ENCODE data around the gene AP5S1.
"Not testable (repeated sequence)": the region's sequence is repeated elsewhere in the genome, so short reads cannot be mapped to it uniquely, and the experiment has no call there.

The AP5S1 gene

GRCh38 chr20:3812975-3813847, 7.1 kb upstream of the AP5S1 start:
- DNase-seq = no peak

DNA sequence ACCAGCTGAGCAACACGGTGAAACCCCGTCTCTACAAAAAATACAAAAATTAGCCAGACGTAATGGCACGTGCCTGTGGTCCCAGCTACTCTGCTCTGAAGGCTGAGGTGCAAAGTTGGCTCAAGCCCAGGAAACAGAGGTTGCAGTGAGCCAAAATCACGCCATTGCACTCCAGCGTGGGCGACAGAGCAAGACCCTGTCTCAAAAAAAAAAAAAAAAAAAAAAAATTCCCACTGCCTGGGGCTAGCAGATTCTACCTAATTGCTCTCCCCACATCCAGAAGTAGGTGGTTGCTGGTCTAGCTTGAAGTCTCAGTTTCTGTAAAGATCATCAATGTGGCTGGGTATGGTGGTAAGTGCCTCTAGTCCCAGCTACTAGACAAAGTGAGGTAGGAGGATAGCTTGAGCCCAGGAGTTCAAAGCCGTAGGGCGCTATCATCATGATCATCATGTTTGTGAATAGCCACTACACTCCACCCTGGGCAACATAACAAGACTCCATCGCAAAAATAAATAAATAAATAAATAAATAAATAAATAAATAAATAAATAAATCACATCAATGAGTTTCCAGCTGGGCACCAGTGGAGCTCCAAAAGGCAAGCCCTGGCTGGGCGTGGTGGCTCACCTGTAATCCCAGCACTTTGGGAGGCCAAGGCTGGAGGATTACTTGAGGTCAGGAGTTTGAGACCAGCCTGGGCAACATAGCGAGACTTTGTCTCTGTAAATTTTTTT, 6.3 kb upstream of the AP5S1 start:
- DNase-seq = no peak

- DNase-seq = no peak
Observed at GRCh38 chr20:3814928-3815495, 5.3 kb upstream of the AP5S1 start.

GRCh38 chr20:3815703-3816315, 4.5 kb upstream of the AP5S1 start:
- DNase-seq = no peak

- DNase-seq = no peak
Observed at GRCh38 chr20:3818155-3819151, 1.9 kb upstream of the AP5S1 start.

DNA sequence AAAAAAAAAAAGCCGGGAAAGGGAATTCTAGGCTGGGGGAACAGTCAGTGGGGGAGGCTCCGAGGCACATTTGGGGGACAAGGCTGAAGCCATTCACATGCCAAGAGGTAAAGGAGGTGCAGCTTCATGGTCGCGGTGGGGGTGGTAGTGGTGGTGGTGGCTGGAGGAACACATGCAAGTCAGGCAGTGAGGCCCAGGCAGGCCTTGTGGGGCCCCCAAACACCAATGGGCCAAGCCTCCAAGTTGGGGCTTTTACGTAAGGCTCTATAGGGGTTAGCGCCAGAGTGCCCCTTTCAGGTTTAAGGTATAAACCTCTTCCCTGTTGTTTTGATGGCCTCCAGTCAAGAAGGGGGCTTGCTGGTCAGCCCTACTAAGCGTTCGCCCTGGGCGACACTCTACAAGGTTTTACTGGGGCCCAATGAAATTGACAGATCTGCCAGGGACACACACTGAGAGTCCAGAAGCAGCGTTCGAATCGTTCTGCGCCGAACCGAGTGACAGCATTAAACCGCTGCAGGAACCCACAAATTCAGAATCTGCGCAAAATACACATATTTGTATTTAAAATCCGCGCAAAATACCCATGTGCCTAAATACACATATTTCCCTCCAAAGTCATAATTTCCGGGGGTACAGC, 818 bp upstream of the AP5S1 start:
- DNase-seq = no peak

GRCh38 chr20:3820901-3821727, 767 bp downstream of the AP5S1 start:
- no peak for DNase-seq

GRCh38 chr20:3821996-3822395, 1.6 kb downstream of the AP5S1 start:
- DNase-seq = no peak

- no peak for DNase-seq
Observed at GRCh38 chr20:3823881-3824280, 3.5 kb downstream of the AP5S1 start.

- DNase-seq = no peak
Observed at GRCh38 chr20:3825526-3825925, 5.2 kb downstream of the AP5S1 start.

DNA sequence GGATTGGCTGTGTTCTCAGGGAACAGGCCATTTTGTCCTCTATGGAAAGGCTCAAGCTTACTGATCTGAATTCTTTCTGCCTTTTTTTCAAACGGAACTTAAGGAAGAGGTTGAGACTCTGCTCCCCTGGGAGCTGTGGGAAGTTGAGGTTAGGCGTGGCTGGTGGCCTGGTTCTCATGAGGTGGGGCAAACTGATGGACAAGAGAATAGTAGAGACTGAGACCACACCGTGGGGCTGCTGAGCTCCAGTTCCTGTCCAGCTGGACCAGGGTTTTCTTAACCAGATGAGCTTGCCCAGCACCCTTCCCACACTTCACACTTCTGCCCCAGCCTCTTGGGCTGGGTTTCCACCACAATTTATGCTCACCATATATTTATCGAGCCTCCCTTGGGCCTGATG, 6.1 kb downstream of the AP5S1 start:
- DNase-seq = no peak

GRCh38 chr20:3828798-3829197, 8.5 kb downstream of the AP5S1 start:
- no peak for DNase-seq

- not testable (repeated sequence) for DNase-seq
Observed at GRCh38 chr20:3829891-3830290, 9.5 kb downstream of the AP5S1 start.

DNA sequence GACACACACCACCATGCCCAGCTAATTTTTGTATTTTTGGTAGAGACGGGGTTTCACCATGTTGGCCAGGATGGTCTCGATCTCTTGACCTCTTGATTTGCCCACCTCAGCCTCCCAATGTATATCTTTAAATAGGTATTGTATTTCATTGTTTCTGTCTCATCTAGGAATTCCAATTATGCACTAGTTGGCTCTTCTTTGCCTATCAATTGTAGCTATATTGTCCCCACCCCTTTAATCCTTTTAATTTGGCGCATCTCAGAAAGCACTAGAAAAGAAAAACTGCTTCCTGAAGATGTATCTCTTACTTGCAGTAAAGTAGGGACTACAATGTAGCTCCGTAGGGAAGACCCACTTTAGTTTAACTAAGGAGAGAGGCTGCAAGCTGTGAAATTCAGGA, 15.8 kb downstream of the AP5S1 start:
- no peak for DNase-seq

DNA sequence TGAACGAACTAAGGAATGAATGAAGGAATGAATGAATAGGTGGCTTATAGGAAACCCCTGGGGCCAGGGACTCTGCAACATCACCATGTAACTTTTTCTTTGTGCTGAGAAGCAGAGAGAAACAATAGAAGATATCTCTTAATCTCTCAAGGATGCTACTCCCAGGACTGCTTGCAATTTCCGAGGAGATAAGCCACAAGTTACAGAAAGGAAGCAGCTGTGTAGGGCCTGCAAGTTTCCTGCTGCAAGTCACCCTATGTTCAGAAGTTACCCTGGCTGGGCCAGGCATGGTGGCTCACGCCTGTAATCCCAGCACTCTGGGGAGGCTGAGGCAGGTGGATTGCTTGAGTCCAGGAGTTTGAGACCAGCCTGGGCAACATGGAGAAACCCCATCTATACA, 19.0 kb downstream of the AP5S1 start:
- DNase-seq = no peak

DNA sequence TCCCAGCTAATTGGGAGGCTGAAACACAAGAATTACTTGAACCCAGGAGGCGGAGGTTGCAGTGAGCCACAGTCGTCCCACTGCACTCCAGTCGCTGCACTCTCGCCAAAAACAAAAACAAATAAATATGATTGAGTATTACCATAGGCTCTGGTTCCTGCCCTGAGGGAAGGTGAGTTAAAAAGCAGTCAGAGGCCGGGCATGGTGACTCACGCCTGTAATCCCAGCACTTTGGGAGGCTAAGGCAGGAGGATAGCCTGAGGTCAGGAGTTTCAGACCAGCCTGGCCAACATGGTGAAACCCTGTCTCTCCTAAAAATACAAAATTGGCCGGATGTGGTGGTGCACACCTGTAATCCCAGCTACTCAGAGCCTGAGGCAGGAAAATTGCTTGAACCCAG, 19.9 kb downstream of the AP5S1 start:
- DNase-seq = not testable (repeated sequence)

DNA sequence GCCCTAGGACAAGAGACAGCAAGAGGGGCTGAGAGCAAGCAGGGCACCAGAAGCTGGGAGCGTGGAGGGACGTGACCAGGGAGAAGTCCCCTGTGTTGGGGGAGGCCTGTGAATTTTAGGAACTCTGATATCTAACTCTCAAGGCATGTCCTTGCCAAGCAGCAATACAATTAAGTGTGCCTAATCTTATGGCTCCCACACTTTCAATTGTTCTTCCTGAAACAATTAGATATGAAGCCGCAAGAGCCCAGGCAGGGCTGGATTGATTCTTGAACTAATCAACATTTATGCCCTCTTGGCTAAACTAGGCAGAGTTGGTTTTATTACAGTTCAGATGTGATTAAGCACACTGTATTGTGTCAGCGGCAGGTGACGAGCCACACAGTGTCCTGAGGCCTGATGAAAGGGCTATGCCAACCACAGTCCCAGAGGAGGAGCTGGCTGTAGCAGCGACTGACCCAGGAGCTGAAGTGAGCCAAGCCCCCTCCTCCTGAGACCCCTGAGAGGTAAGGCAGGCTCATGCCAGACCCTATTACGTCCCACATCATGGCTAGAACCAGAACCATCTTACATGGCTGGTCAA, 22.1 kb downstream of the AP5S1 start:
- no peak for DNase-seq

GRCh38 chr20:3843490-3843889, 23.1 kb downstream of the AP5S1 start:
- DNase-seq = no peak

DNA sequence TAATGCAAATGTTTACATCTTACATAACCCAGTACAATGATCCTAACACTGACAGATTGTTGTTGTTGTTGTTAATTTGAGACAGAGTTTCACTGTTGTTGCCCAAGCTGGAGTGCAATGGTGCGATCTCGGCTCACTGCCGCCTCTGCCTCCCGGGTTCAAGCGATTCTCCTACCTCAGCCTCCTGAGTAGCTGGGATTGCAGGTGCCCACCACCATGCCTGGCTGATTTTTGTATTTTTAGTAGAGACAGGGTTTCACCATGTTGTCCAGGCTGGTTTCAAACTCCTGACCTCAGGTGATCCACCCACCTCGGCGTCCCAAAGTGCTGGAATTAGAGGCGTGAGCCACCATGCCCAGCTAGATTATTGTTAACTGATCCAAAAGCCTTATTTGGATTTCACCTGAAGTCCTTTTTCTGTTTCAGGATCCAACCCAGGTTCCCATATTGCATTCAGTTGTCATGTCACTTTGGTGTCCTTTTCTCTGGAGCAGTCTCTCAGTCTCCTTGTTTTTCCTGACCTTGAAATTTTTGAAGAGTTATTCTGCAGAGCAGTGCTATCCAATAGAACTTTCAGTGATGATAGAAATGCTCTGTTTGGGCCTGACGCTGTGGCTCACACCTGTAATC, 23.8 kb downstream of the AP5S1 start:
- not testable (repeated sequence) for DNase-seq

- no peak for DNase-seq
Observed at GRCh38 chr20:3846378-3846739, 26.0 kb downstream of the AP5S1 start.

Measured in activated CD4-positive, alpha-beta T cell treated with anti-CD3 and anti-CD28 coated beads for 1 hour (primary cell).